ENCODE measurements around the gene SDC3.

Gene SDC3

GRCh38 chr1:30893776-30894507, 14.6 kb downstream of the SDC3 start:
- no peak for DNase-seq (ENCODE audit: low read depth)
- H3K4me3 ChIP-seq (ENCODE audit: low read length): no peak overlapping the region
- TF ChIP-seq CTCF (conservative IDR thresholded peaks at IDR 0.05; ENCODE audit: low read length): no peak

DNA sequence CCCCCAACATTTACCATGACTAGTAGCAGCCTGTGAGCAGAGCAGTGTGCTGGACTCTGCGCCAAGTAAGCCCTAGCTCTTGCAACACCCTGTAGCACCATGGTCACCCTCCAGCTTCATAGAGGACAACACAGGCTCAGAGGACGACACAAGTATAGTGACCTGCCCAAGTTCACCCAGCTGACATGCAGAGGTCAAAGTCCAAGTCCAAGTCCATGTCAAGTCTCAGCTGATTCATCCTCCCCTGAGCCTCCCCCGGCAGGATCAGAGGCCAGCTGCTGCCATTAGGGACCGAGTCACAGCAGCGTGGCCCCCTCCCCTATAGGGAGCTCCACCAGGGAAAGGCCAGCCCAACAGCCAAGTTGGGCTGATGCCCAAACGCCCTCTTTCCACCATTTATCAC, 15.9 kb downstream of the SDC3 start:
- TF ChIP-seq CTCF (conservative IDR thresholded peaks at IDR 0.05; ENCODE audit: low read length): no peak
- DNase-seq (ENCODE audit: low read depth): no peak
- H3K4me3 ChIP-seq (ENCODE audit: low read length): no peak overlapping the region

DNA sequence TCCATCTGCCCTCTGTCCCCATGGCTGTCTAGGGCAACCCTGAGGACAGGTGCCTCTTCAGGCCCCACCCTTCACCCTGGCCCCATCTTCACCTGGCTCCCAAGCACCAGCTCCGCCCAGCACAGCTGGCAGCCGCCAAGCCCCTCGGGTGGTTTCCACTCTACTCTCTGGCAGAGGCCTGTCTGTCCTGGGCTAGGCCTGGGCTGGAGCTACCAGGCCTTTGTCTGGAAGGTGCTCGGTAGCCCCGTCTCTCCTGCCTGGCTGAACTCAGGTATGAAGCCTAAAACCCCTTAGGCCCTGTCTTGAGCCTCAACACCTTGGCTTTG, 17.4 kb downstream of the SDC3 start:
- no peak for DNase-seq (ENCODE audit: low read depth)
- no peak overlapping the region for H3K4me3 ChIP-seq (ENCODE audit: low read length)
- no peak for TF ChIP-seq CTCF (conservative IDR thresholded peaks at IDR 0.05; ENCODE audit: low read length)

GRCh38 chr1:30890502-30891226, 17.9 kb downstream of the SDC3 start:
- no peak for TF ChIP-seq CTCF (conservative IDR thresholded peaks at IDR 0.05; ENCODE audit: low read length)

DNA sequence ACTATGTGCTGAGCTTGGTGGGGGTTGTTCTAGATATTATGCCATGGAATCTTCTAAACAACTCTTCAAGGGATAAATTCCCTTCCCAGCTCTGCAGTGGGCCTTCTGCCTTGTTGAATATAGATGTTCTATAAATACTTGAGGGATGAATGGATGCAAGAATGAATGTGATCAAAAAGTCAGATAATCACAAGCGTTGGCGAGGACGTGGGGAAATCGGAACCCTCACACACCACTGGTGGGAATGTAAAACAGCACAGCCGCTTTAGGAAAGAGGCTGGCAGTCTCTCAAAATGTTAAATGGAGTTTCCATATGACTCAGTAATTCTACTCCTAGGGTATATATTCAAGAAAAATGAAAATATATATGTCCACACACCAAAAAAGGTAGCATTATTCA, 19.0 kb downstream of the SDC3 start:
- no peak for DNase-seq (ENCODE audit: low read depth)
- no peak overlapping the region for H3K4me3 ChIP-seq (ENCODE audit: low read length)
- TF ChIP-seq CTCF (conservative IDR thresholded peaks at IDR 0.05; ENCODE audit: low read length): no peak

More at GRCh38 chr1:30890502-30891226, 17.9 kb downstream of the SDC3 start:
- DNase-seq (ENCODE audit: low read depth): no peak
- H3K4me3 ChIP-seq (ENCODE audit: low read length): no peak overlapping the region

GRCh38 chr1:30888975-30889374, 19.6 kb downstream of the SDC3 start:
- no peak for TF ChIP-seq CTCF (conservative IDR thresholded peaks at IDR 0.05; ENCODE audit: low read length)
- no peak for DNase-seq (ENCODE audit: low read depth)
- H3K4me3 ChIP-seq (ENCODE audit: low read length): peak overlapping the region; percentile 15

- no peak for TF ChIP-seq CTCF (conservative IDR thresholded peaks at IDR 0.05; ENCODE audit: low read length)
- DNase-seq (ENCODE audit: low read depth): peak; percentile 99
- H3K4me3 ChIP-seq (ENCODE audit: low read length): peak overlapping the region; percentile 15; the same call in 1 of the 2 replicates
Observed at GRCh38 chr1:30888391-30888790, 20.2 kb downstream of the SDC3 start.
